Endothelial cell of coronary artery (primary cell): ENCODE measurements around the gene B3GAT1. TPM values are rescaled to one million over a fixed set of nuclear protein-coding genes. Genes with fewer than 3 reads are reported as not detected.

Experiments used
- total RNA-seq: library from RNA; depleted of rRNA; stranded (reverse); fragments of >200 nt; gene quantifications from 2 replicates; pipeline ENCODE4 v1.2.3, GENCODE V29; 2014

B3GAT1 gene, protein sequence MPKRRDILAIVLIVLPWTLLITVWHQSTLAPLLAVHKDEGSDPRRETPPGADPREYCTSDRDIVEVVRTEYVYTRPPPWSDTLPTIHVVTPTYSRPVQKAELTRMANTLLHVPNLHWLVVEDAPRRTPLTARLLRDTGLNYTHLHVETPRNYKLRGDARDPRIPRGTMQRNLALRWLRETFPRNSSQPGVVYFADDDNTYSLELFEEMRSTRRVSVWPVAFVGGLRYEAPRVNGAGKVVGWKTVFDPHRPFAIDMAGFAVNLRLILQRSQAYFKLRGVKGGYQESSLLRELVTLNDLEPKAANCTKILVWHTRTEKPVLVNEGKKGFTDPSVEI
- 0.09 TPM in 2 replicates for total RNA-seq

DNA sequence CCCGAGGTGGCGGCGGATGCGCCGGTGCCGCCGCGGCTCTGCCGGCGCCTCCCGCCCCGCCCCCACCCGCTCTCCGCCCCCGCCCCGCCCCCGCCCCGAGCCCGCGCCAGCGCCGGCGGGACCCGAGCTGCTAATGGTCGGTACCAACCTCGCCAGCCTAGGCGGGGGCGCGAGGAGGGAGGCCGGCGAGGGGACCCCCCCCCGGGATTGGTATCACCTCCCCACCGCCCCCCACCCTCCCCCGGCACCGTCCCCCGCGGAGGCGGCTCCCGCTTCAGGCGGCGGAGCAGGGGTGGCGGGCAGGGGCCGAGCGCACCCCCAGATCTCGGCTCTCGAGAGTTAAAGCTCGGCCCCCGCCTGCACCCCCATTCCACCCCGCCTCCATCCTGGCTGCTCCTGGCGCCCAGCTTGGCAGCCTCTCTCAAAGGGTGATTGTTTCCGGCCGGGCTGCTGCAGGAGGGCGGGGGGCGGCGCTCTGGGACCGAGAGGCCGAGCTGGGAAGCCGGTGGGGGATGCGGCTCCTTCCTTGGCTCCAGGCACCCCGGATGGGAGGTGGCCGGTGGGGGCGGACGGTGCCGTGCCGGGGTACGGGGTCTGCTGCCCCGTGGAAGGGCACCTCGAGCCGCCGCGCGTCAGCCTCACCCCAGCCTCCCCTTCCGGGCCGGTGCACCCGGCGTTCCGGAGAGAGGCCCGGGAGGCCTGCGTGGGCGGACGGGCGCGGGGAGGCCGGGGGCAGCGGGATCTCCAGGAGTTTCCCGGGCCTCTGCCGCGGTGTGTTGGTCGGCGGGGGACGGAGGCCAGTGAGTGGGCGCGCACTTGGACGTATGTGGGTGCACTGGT lies at the start of gene B3GAT1:
B3GAT1 (minus strand) TSS at position 40 of the 840 bp plus-strand sequence. CDS start 24,583 bp downstream, outside the sequence.

DNA sequence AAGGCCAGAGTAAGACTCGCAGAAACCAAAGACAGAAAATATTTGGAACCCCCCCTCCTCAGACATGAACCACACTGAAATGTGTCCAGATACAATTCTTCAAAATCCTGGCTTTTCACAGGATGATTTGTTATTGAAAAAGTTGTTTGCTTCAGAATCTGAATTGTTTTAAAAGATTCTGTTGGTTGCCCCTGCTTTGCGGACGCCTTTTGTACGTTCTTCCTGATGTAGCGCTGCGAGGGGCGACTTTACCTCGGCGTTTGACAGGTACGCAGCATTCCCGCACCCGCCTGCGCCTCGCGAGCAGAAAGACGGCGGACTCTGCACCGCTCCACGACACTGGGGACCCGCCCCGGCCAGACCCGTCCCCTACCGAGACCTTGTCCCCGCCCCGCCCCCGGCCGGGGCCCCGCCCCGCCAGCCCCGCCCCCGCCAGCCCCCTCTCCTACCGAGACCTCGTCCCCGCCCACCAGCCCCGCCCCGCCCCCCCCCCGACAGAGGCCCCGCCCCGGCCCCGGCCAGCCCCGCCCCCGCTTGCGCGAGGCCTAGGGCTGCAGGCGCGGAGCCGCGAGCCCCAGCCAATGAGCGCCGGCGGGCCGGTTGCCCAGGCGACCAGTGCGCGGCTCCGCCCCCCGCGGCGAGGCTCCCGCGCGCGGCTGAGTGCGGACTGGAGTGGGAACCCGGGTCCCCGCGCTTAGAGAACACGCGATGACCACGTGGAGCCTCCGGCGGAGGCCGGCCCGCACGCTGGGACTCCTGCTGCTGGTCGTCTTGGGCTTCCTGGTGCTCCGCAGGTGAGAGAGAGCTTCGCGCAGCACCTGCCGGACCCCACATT lies 80.5 kb downstream of the B3GAT1 start, which contains the start of gene GLB1L2:
GLB1L2 (plus strand) TSS at position 635 of the 835 bp plus-strand sequence; CDS start at position 709, 74 bp downstream.

Other genes starting within 250 kb of the B3GAT1 start
- gene NCAPD3, start 188.3 kb downstream of the B3GAT1 start, total RNA-seq, result 17.3 and 20.2 TPM in 2 replicates
- gene VPS26B, start 187.6 kb downstream of the B3GAT1 start, total RNA-seq, result 30.7 and 38.0 TPM in 2 replicates
- 57.2 and 64.1 TPM in 2 replicates for gene THYN1, start 158.9 kb downstream of the B3GAT1 start, total RNA-seq
- 17.4 and 18.8 TPM in 2 replicates for gene ACAD8, start 158.7 kb downstream of the B3GAT1 start, total RNA-seq
- gene GLB1L3, start 135.9 kb downstream of the B3GAT1 start, total RNA-seq, result not detected in 2 replicates
- gene GLB1L2, start 80.3 kb downstream of the B3GAT1 start, total RNA-seq, result 0.19 and 0.36 TPM in 2 replicates